Upper lobe of left lung (tissue), 6 donors: ENCODE data around the gene GARS1. TPM values are rescaled to one million over a fixed set of nuclear protein-coding genes. Genes with fewer than 3 reads are reported as not detected.

ENCODE experiments used
- ATAC-seq, 2 donors: fragments of 200-7000 bp; cut with Tn5 transposase; one replicate each; pipeline ENCODE4 v1.9.1; 2022; ENCODE audit warnings: mild to moderate bottlenecking in 2 of 2, moderate library complexity in 2 of 2; ENCODE audit not compliant: low FRiP score in 2 of 2
- DNase-seq, 2 donors: peaks; one replicate each; pipeline ENCODE4 v3.0.0-alpha.2; 2019 to 2020
- H3K27ac ChIP-seq, 4 donors: fragments of 200-600 bp; sonication (generic); one replicate each; pipeline ENCODE4 v1.5.1; 2016 to 2019
- H3K27me3 ChIP-seq, 4 donors: fragments of 200-600 bp; sonication (generic); one replicate each; pipeline ENCODE4 v1.5.1; 2017 to 2019
- H3K36me3 ChIP-seq, 4 donors: fragments of 200-600 bp; sonication (generic); one replicate each; pipeline ENCODE4 v1.5.1; 2016 to 2019
- H3K4me1 ChIP-seq, 4 donors: fragments of 200-600 bp; sonication (generic); one replicate each; pipeline ENCODE4 v1.5.1; 2018 to 2019
- H3K4me3 ChIP-seq, 4 donors: fragments of 200-600 bp; sonication (generic); one replicate each; pipeline ENCODE4 v1.5.1; 2017 to 2019; ENCODE audit warnings: mild to moderate bottlenecking in 2 of 4, moderate library complexity in 1 of 4
- H3K9me3 ChIP-seq, 4 donors: fragments of 200-600 bp; sonication (generic); one replicate each; pipeline ENCODE4 v1.5.1; 2018 to 2019
- CTCF ChIP-seq, 6 experiments: fragments of 450-650 bp in 4 of 6; fragments of 200-600 bp in 2 of 6; sonication (generic) in 2 of 6; IDR thresholded peaks; one replicate each; pipeline ENCODE4 v1.5.1; 2016 to 2019; ENCODE audit warnings: antibody characterized with exemption in 6 of 6
- EP300 ChIP-seq, 4 donors: sonication (generic); formaldehyde crosslinking; IDR thresholded peaks; one replicate each; pipeline ENCODE4 v1.5.1; 2017; ENCODE audit warnings: antibody characterized with exemption in 4 of 4, control low read depth in 2 of 4
- POLR2A ChIP-seq, 4 donors: fragments of 450-650 bp; IDR thresholded peaks; one replicate each; pipeline ENCODE4 v1.5.1; 2016 to 2017; ENCODE audit warnings: antibody characterized with exemption in 4 of 4, mild to moderate bottlenecking in 2 of 4
- POLR2AphosphoS5 ChIP-seq, 2 donors: sonication (generic); formaldehyde crosslinking; IDR thresholded peaks; one replicate each; pipeline ENCODE4 v1.5.1; 2017; ENCODE audit warnings: antibody characterized with exemption in 2 of 2
- WGBS, 2 donors: methylation state at CpG; one replicate each; pipeline ENCODE4 v1.1.5; 2017 to 2018; 5-methylcytosine and 5-hydroxymethylcytosine counted together
- total RNA-seq, 6 donors: library from RNA; depleted of rRNA in 4 of 6; stranded (reverse); fragments of >200 nt in 4 of 6; gene quantifications; one replicate each; pipeline versions ENCODE4 v1.1.0 to v1.2.1, GENCODE V29; 2016 to 2021
- donor health status: DM: no; HTN: no; CAD: no; lungs with moderate emphysema.
- donor health status: DM: no; HTN: yes; CAD: no; lungs with severe emphysema.

The GARS1 gene
- total RNA-seq, 6 donors from 2014 or later = 59.5 to 107 (median 81.6) TPM

GRCh38 chr7:30656006-30656957 lies 61.6 kb downstream of the GARS1 start:
- WGBS, 2 donors = 74 to 82% methylated on average over 16 to 21 of the region's 21 CpGs
- TF ChIP-seq CTCF (IDR thresholded peaks at IDR 0.05) (no peak), POLR2A (IDR thresholded peaks at IDR 0.05) (no peak), POLR2AphosphoS5 (IDR thresholded peaks at IDR 0.05) (no peak), EP300 (IDR thresholded peaks at IDR 0.05) (no peak)
- ATAC-seq = no peak
- Histone ChIP-seq H3K36me3 (no peaks in the 10 kb centered on the region), H3K27me3 (no peaks in the 10 kb centered on the region), H3K4me1 (no peaks in the 10 kb centered on the region), H3K27ac (no peak overlapping the region), H3K9me3 (no peaks in the 10 kb centered on the region), H3K4me3 (no peak overlapping the region)
- no peak for DNase-seq

GRCh38 chr7:30657131-30657530 lies 62.5 kb downstream of the GARS1 start:
- Histone ChIP-seq H3K4me1 (no peaks in the 10 kb centered on the region), H3K9me3 (no peaks in the 10 kb centered on the region), H3K27ac (no peak overlapping the region), H3K4me3 (no peak overlapping the region), H3K36me3 (no peaks in the 10 kb centered on the region), H3K27me3 (no peaks in the 10 kb centered on the region)
- no peak for DNase-seq
- WGBS, 2 donors = 96 to 100% methylated on average over 2 of the region's 2 CpGs
- TF ChIP-seq POLR2AphosphoS5 (IDR thresholded peaks at IDR 0.05) (no peak), CTCF (IDR thresholded peaks at IDR 0.05) (no peak), POLR2A (IDR thresholded peaks at IDR 0.05) (no peak), EP300 (IDR thresholded peaks at IDR 0.05) (no peak)
- ATAC-seq = no peak

GRCh38 chr7:30658479-30659074 lies 63.9 kb downstream of the GARS1 start:
- H3K27ac ChIP-seq = no peak overlapping the region
- no peaks in the 10 kb centered on the region for H3K27me3 ChIP-seq
- H3K9me3 ChIP-seq = no peaks in the 10 kb centered on the region
- no peak for ATAC-seq
- DNase-seq = no peak
- WGBS, 2 donors = 62 to 86% methylated on average over 1 to 3 of the region's 3 CpGs
- no peak overlapping the region for H3K4me3 ChIP-seq
- H3K4me1 ChIP-seq = no peaks in the 10 kb centered on the region
- TF ChIP-seq CTCF (IDR thresholded peaks at IDR 0.05) = no peak
- no peak for TF ChIP-seq EP300 (IDR thresholded peaks at IDR 0.05)
- no peak for TF ChIP-seq POLR2AphosphoS5 (IDR thresholded peaks at IDR 0.05)
- TF ChIP-seq POLR2A (IDR thresholded peaks at IDR 0.05) = no peak
- H3K36me3 ChIP-seq = no peaks in the 10 kb centered on the region

- WGBS, 2 donors = 83 to 92% methylated on average over 3 of the region's 3 CpGs
- no peak for DNase-seq
- H3K27me3 ChIP-seq = no peaks in the 10 kb centered on the region
- no peak overlapping the region for H3K4me3 ChIP-seq
- H3K4me1 ChIP-seq = no peaks in the 10 kb centered on the region
- ATAC-seq = no peak
- no peaks in the 10 kb centered on the region for H3K36me3 ChIP-seq
- no peaks in the 10 kb centered on the region for H3K9me3 ChIP-seq
- H3K27ac ChIP-seq = no peak overlapping the region
- TF ChIP-seq POLR2A (IDR thresholded peaks at IDR 0.05) (no peak), CTCF (IDR thresholded peaks at IDR 0.05) (no peak)
Measured at GRCh38 chr7:30659312-30659711, 64.6 kb downstream of the GARS1 start.
